22Rv1 (cell line): ENCODE data around the gene STRBP.

Experiments
- H3K27ac ChIP-seq: fragments of 450-650 bp; 2 replicates; pipeline ENCODE4 v1.5.1; 2017
- ZFX ChIP-seq: fragments of 450-650 bp; IDR thresholded peaks from 2 replicates; pipeline ENCODE4 v1.6.1; 2017; ENCODE audit warnings: antibody characterized with exemption, borderline replicate concordance
- TF ChIP-seq, protein P1 (sequence below): fragments of 450-650 bp; IDR thresholded peaks from 2 replicates; pipeline ENCODE4 v1.5.1; 2017; ENCODE audit warnings: mild to moderate bottlenecking

The STRBP gene

DNA sequence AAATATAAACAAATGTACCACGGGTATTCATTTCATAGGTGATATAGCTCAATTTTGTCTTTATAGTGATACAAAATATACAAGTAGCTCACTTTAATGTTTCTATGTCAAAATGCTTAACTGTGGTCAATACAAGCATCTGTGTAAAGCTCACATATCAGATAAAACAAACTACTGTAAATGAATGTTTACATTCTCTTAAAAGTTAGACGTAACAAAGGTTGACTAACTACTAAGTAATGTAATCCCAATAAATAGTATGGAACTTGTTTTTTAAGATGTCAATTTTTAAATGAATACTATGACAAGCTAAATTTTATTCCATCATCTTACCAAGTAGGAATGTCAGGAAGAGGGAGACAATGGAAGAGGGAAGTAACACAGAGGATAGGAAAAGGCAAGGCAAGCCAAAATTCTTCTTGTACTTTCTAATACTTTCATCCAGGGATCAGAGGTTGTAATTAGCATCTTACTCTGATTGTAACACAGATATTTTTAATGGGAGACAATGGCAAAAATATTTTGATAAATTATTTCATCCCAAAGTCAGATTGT is 105.5 kb downstream of the STRBP start:
- peak overlapping the region; percentile 50 for H3K27ac ChIP-seq
- TF ChIP-seq, protein P1, sequence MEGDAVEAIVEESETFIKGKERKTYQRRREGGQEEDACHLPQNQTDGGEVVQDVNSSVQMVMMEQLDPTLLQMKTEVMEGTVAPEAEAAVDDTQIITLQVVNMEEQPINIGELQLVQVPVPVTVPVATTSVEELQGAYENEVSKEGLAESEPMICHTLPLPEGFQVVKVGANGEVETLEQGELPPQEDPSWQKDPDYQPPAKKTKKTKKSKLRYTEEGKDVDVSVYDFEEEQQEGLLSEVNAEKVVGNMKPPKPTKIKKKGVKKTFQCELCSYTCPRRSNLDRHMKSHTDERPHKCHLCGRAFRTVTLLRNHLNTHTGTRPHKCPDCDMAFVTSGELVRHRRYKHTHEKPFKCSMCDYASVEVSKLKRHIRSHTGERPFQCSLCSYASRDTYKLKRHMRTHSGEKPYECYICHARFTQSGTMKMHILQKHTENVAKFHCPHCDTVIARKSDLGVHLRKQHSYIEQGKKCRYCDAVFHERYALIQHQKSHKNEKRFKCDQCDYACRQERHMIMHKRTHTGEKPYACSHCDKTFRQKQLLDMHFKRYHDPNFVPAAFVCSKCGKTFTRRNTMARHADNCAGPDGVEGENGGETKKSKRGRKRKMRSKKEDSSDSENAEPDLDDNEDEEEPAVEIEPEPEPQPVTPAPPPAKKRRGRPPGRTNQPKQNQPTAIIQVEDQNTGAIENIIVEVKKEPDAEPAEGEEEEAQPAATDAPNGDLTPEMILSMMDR: no peak
- TF ChIP-seq ZFX: no peak

DNA sequence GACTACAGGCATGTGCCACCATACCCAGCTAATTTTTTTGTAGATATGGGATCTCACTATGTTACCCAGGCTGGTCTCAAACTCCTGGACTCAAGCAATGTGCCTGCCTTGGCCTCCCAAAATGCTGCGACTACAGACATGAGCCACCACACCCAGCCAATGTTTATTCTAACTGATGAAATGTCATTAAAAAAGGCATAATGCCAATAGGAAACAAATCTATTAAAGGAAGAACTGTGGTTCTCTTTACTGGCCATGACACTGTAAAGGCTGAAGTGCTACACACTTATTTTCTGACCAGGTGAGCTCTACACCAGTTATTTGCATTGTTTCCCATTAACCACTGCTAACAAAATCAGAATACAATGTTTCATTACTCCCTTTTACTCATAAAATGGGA is 106.0 kb downstream of the STRBP start:
- peak overlapping the region; percentile 50 for H3K27ac ChIP-seq
- TF ChIP-seq, protein P1: no peak

DNA sequence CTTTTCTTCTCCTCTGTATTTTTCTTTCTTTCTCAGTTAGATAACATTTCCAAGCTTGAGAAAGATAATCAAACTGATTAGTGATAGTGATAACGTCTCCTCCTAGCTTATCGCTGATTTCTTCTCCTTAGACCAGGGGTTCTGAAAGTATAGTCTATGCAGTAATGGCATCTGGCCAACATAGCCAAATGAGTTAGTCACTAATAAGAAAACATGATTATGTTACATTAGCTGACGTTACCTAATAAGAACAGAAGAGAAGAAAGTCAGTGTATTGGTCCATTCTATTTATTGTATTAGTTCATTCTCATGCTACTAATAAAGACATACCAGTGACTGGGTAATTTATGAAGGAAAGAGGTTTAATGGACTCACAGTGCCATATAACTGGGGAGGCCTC is 111.2 kb downstream of the STRBP start:
- TF ChIP-seq, protein P1: no peak
- no peak for TF ChIP-seq ZFX
- no peak overlapping the region for H3K27ac ChIP-seq

GRCh38 chr9:123150708-123151503 is 117.5 kb downstream of the STRBP start:
- TF ChIP-seq, protein P1: no peak
- no peak for TF ChIP-seq ZFX
- no peak overlapping the region for H3K27ac ChIP-seq

DNA sequence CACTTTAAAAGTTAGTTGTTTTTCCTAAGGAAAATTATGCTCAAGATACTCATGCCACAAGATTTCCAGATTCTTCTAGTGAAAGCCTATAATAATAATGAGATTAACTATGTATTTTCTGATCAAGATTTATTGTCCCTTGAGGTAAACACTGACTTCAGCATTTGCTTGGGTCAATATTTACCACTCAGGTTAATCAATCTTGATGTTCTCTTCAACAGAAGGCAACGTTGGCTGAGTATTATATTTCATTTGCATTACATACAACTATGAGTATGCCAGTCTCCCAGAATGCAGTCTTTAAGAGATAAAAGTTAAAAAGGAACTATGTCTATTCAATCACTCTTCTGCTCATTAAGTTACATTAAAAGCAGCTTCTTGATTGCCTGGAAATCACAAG is 119.3 kb downstream of the STRBP start:
- H3K27ac ChIP-seq: peak overlapping the region; percentile 80
- TF ChIP-seq ZFX: no peak
- TF ChIP-seq, protein P1: no peak

GRCh38 chr9:123138163-123138562 is 130.2 kb downstream of the STRBP start:
- no peak overlapping the region for H3K27ac ChIP-seq

DNA sequence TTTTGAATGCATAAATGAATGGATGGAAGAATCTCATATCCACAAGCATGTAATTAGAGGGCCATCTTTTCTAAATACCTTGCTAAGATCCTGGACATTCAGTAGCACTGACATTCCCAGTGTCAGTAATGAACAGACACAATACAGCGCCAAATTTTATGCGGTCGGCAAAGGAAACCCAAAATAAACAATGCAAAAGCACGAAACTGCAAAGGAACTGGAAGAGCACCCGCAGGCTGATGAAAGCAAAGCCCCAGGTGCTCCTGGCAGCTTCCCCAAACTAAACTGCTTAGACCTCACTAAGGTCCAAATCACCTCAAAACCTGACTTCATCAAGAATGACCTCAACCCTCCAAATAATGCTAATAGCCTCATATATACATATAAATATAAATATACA is 133.0 kb downstream of the STRBP start:
- TF ChIP-seq, protein P1: no peak
- no peak for TF ChIP-seq ZFX
- no peak overlapping the region for H3K27ac ChIP-seq

More at GRCh38 chr9:123138163-123138562, 130.2 kb downstream of the STRBP start:
- no peak for TF ChIP-seq ZFX
- TF ChIP-seq, protein P1: no peak
